Right hindlimb (tissue), 1 donor: Measurements from ENCODE around the gene C10orf67.

Source experiments
- DNase-seq: peaks from one replicate; pipeline ENCODE4 v3.0.0-alpha.2; 2018

C10orf67 gene

GRCh38 chr10:23157691-23158369, 186.8 kb downstream of the C10orf67 start:
- no peak for DNase-seq

GRCh38 chr10:23157239-23157681, 187.3 kb downstream of the C10orf67 start:
- no peak for DNase-seq

- no peak for DNase-seq
Observed at GRCh38 chr10:23156447-23157150, 188.0 kb downstream of the C10orf67 start.

- DNase-seq = no peak
Observed at GRCh38 chr10:23155169-23155568, 189.4 kb downstream of the C10orf67 start.
